ENCODE data around the gene ZNF385A.

Gene ZNF385A

GRCh38 chr12:54390668-54391551 lies 6.4 kb upstream of the ZNF385A start:
- peak; percentile 68 for DNase-seq

- no peak for DNase-seq
Observed at GRCh38 chr12:54390176-54390667, 5.7 kb upstream of the ZNF385A start.

GRCh38 chr12:54389607-54390175 lies 5.2 kb upstream of the ZNF385A start:
- DNase-seq = no peak

GRCh38 chr12:54389134-54389508 lies 4.6 kb upstream of the ZNF385A start:
- DNase-seq = no peak

- no peak for DNase-seq
Observed at GRCh38 chr12:54388237-54389133, 4.0 kb upstream of the ZNF385A start.

- no peak for DNase-seq
Observed at GRCh38 chr12:54387114-54387467, 2.6 kb upstream of the ZNF385A start.

- no peak for DNase-seq
Observed at GRCh38 chr12:54386403-54387113, 2.0 kb upstream of the ZNF385A start.

GRCh38 chr12:54385251-54385914 lies 850 bp upstream of the ZNF385A start:
- no peak for DNase-seq

GRCh38 chr12:54383041-54383609 lies 1.4 kb downstream of the ZNF385A start:
- peak; percentile 33 for DNase-seq

GRCh38 chr12:54381136-54381535 lies 3.4 kb downstream of the ZNF385A start:
- no peak for DNase-seq

GRCh38 chr12:54379398-54380201 lies 4.9 kb downstream of the ZNF385A start:
- DNase-seq = peak; percentile 93

GRCh38 chr12:54378796-54379397 lies 5.6 kb downstream of the ZNF385A start:
- no peak for DNase-seq

- no peak for DNase-seq
Observed at GRCh38 chr12:54377797-54378515, 6.6 kb downstream of the ZNF385A start.

GRCh38 chr12:54377007-54377406 lies 7.5 kb downstream of the ZNF385A start:
- no peak for DNase-seq

GRCh38 chr12:54376596-54376995 lies 7.9 kb downstream of the ZNF385A start:
- no peak for DNase-seq

GRCh38 chr12:54375259-54375579 lies 9.3 kb downstream of the ZNF385A start:
- no peak for DNase-seq

- DNase-seq = no peak
Observed at GRCh38 chr12:54374562-54375258, 9.8 kb downstream of the ZNF385A start.

GRCh38 chr12:54373649-54374561 lies 10.6 kb downstream of the ZNF385A start:
- no peak for DNase-seq
